Coronary artery (tissue), 2 donors: Measurements from ENCODE around the gene CTDSPL2.
"Not testable (repeated sequence)": the region's sequence is repeated elsewhere in the genome, so short reads cannot be mapped to it uniquely, and the experiment has no call there.

Source experiments
- DNase-seq: peaks from one replicate; pipeline ENCODE4 v3.0.0-alpha.2; 2017; ENCODE audit warnings: low spot score
- H3K27ac ChIP-seq, 2 donors: fragments of 200-600 bp; sonication (generic); one replicate each; pipeline ENCODE4 v1.5.1; 2016 to 2019
- H3K4me3 ChIP-seq: fragments of 200-600 bp; sonication (generic); 2 replicates; pipeline ENCODE4 v1.5.1; 2016; ENCODE audit warnings: mild to moderate bottlenecking, moderate library complexity
- TF ChIP-seq, protein P1 (sequence below): fragments of 200-600 bp; sonication (generic); IDR thresholded peaks from one replicate; pipeline ENCODE4 v1.5.1; 2019; ENCODE audit warnings: antibody characterized with exemption

Gene CTDSPL2

GRCh38 chr15:44501768-44502366 is 74.4 kb downstream of the CTDSPL2 start:
- H3K4me3 ChIP-seq: no peak overlapping the region
- H3K27ac ChIP-seq: no peak overlapping the region
- TF ChIP-seq, protein P1, sequence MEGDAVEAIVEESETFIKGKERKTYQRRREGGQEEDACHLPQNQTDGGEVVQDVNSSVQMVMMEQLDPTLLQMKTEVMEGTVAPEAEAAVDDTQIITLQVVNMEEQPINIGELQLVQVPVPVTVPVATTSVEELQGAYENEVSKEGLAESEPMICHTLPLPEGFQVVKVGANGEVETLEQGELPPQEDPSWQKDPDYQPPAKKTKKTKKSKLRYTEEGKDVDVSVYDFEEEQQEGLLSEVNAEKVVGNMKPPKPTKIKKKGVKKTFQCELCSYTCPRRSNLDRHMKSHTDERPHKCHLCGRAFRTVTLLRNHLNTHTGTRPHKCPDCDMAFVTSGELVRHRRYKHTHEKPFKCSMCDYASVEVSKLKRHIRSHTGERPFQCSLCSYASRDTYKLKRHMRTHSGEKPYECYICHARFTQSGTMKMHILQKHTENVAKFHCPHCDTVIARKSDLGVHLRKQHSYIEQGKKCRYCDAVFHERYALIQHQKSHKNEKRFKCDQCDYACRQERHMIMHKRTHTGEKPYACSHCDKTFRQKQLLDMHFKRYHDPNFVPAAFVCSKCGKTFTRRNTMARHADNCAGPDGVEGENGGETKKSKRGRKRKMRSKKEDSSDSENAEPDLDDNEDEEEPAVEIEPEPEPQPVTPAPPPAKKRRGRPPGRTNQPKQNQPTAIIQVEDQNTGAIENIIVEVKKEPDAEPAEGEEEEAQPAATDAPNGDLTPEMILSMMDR: peak; percentile 18
- DNase-seq: no peak

DNA sequence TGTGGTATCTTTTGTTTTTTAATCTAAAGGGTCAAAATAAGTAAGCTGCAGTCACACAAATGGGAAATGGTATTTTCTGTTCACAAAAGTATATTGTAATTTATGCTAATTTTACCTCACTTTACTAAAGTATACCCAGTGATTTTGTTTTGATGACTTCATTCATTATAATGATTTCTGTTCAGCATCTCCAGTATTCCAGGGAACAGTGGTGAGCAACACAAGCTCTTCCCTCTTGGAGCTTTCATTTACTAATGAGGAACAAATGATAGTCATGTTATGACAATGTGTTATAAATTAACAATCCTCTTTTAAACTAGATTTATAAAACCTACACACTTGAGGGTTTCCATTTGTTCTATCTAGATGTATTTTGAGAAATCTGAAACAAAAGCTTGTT is 89.0 kb downstream of the CTDSPL2 start:
- DNase-seq: no peak
- TF ChIP-seq, protein P1: no peak
- Histone ChIP-seq H3K27ac (no peak overlapping the region), H3K4me3 (no peak overlapping the region)

- H3K4me3 ChIP-seq: no peak overlapping the region
- TF ChIP-seq, protein P1: no peak
- no peak overlapping the region for H3K27ac ChIP-seq
- no peak for DNase-seq
Observed at GRCh38 chr15:44519537-44519936, 92.1 kb downstream of the CTDSPL2 start.

GRCh38 chr15:44525018-44525417 is 97.6 kb downstream of the CTDSPL2 start:
- no peak overlapping the region for H3K27ac ChIP-seq
- H3K4me3 ChIP-seq: no peak overlapping the region
- no peak for DNase-seq
- TF ChIP-seq, protein P1: no peak

DNA sequence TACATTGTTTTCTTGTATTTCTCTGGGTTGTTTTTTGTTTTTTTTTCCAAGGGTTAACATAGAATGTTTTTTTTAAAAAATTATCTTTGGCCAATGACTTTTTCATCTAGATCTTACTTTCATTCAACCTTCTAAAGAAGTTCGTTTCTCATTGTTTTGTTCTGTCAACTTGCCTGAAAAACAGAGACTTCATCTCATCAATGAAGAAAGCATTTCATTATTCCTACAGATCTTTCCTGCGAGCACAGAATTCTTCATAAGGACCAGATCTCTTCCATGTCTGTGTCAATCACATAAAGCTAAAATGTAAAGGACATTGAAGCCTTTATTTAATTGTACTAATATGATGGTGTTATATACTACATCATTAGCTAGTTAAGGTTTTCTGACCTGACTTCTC is 99.8 kb downstream of the CTDSPL2 start:
- Histone ChIP-seq H3K4me3 (no peak overlapping the region), H3K27ac (no peak overlapping the region)
- DNase-seq: no peak
- TF ChIP-seq, protein P1: no peak

GRCh38 chr15:44529864-44530604 is 102.6 kb downstream of the CTDSPL2 start:
- no peak for DNase-seq
- Histone ChIP-seq H3K27ac (no peak overlapping the region), H3K4me3 (no peak overlapping the region)
- TF ChIP-seq, protein P1: no peak

DNA sequence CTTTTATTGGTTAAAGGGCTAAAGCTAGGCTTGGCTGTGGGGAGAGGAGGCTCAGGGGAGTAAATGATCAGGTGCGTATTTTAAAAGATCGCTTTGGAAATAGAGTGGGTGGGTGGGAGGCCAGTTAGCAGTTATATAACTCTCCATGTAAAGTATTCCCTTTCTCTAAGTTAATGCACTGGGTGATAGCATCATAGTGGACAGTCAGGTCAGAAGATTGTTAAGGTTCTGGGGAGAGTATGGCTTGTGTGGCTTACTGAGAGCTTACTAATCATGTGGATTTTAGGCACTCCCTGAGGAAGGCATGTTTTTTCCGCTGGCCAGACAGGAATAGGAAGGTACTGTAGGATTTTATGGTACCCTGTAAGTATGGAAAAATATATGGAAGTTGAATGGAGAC is 103.2 kb downstream of the CTDSPL2 start:
- Histone ChIP-seq H3K27ac (no peak overlapping the region), H3K4me3 (no peak overlapping the region)
- TF ChIP-seq, protein P1: no peak
- no peak for DNase-seq

DNA sequence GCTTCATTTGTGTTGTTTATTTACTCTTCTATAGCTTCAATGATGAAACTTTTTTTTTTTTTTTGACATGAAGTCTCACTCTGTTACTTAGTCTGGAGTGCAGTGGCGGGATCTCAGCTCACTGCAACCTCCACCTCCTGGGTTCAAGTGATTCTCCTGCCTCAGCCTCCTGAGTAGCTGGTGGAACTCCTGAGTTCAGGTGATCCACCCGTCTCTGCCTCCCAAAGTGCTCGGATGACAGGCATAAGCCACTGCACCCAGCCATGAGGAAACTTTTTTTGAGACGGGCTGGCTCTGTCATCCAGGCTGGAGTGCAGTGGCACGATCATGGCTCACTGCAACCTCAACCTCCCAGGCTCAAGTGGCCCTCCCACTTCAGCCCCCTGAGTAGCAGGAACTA is 104.8 kb downstream of the CTDSPL2 start:
- not testable (repeated sequence) for DNase-seq, H3K4me3 ChIP-seq, H3K27ac ChIP-seq
